ENCODE results near the gene CARD11.
"Not testable (repeated sequence)": the region's sequence is repeated elsewhere in the genome, so short reads cannot be mapped to it uniquely, and the experiment has no call there.

The CARD11 gene

GRCh38 chr7:2922866-2923265 is 120.8 kb downstream of the CARD11 start:
- no peak for DNase-seq

DNA sequence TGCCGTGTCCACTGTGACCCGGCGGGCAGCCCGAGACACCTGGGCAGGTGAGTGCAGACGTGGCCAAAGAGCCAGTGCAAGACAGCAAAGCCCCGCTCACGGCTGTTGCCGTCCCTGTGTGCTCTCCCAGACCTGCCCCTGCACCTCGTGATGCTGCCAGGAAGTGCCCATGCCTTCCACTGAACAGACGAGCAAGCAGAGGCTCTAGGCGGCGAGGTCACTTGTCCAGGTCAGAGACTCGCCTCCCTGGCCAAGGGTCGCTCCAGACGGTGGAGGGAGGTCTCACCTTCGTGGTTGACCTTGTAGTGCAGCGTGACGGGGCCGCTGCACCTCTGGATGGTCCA is 121.3 kb downstream of the CARD11 start:
- DNase-seq: no peak

- no peak for DNase-seq
Observed at GRCh38 chr7:2921653-2922347, 121.9 kb downstream of the CARD11 start.

DNA sequence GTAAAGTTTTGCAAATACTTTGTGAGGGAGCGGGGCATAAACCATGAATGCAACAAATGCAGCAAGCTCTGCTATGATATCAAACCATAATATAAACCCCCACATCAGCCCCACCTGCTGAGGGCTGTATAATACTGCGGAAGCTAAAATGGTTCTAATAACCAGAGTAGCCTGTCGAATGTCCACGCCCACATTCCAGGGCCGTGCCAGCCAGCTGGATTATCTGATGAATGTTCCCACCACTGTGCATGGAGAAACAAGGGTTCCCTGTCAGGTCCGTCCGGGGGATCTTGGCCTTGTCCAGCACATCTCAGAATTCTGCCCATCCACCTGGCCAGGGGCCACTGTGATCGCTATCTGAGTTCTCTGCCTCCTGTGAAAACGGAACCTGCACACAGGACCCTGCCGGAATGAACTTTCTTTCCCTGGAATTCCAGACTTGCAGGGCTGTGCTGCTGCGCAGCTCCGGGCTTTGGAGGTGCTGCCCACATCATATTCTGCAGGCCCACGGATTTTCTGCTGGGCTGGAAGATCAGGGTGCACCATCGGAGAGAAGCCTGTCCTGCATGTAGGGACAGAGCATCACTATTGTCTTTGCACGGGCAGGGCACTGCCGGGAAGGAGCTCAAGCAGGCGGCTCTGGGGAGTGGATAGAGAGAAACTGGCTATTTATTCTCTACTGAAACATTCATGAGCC is 122.6 kb downstream of the CARD11 start:
- no peak for DNase-seq

DNA sequence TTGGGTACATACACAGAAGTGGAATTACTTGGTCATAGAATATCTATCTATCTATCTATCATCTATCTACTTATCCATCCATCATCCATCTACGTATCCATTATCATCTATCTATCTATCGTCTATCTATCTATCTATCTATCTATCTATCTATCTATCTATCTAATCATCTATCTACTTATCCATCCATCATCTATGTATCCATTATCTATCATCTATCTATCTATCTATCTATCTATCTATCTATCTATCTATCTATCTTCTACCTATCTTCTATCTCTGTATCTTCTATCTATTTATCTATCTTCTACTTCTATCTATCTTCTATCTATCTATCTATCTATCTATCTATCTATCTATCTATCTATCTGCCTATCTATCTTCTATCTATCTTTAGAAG is 123.2 kb downstream of the CARD11 start:
- not testable (repeated sequence) for DNase-seq

DNA sequence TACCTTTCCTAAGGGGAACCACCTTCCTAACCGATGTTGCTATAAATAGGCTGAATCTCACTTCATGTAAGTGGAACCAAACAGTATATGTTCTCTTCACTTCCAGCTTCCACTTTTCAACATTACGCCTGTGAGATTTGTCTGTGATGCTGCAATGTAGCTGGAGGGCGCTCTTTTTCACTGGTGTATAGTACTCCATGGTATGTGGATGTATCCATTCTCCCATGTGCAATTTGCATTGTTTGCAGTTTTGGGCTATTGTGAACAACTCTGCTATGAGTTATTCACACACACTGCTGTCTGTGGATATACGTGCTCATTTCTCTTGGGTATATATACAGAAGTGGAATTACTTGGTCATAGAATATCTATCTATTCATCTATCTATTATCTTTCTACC is 123.6 kb downstream of the CARD11 start:
- no peak for DNase-seq

GRCh38 chr7:2919256-2919655 is 124.4 kb downstream of the CARD11 start:
- no peak for DNase-seq

DNA sequence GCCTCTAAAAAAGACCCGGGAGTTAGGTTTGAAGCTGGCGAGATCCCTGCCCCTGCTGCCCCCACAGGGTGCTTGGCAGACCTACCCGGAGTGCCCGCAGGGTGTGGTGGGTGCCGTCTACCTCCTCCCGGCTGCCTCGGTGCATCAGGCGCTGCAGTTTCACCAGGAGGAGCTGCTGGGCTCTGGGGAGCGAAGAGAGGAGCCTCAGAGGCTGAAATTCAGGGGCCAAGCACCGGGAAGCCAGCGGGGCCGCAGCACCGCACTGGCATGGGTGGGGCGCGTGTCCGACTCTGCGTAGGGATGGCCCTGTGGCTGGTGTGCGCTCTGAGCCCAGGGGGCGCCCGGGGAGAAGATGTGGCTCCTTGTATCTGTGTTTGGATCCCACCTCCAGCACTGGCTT is 125.3 kb downstream of the CARD11 start:
- no peak for DNase-seq

DNA sequence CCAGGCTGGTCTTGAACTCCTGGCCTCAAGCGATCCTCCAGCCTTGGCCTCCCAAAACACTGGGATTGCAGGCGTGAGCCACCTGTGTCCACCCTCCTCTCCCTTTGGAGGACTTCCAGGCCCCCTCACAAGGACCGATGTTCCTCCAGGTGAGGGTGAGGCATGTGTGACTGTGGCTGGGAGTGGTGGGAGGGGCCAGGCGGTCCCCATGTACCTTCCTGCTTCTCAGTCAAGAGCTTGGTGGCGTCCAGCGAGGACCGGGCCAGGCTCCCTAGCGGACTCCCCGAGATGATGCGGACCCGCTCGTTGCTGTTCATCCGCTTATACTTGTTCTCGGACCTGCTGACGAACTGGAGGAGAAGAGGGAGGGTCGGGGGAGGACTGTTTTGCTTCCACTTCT is 128.6 kb downstream of the CARD11 start:
- no peak for DNase-seq

- no peak for DNase-seq
Observed at GRCh38 chr7:2913760-2914387, 129.8 kb downstream of the CARD11 start.

DNA sequence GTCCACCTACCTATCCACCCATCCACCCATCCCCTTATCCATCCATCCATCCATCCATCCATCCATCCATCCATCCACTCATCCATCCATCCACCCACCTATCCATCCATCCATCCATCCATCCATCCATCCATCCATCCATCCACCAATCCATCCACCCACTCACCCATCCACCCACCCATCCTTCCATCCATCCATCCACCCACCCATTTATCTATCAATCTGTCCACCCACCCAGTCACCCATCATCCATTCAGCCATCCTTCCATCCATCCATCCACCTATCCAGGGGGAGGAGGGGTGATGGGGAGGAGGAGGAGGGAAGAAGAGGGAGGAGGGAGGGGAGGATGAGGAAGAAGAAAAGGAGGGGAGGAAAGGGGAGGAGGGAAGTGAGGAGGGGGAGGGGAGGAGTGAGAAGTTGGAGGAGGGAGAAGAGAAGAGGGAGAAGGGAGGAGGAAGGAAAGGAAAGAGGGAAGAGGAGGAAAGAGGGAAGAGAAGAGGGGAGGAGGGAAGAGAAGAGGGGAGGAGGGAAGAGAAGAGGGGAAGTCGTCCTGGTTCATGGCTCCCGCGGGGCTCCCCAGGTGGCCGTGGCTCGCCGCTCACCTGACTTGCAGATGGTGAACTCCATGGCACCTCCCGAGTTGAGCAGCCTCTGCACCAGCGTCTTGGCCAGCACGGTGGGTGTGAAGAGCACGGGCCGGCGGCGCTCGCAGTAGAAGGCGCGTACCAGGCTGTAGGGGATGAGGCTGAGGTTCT is 130.8 kb downstream of the CARD11 start:
- DNase-seq: no peak

DNA sequence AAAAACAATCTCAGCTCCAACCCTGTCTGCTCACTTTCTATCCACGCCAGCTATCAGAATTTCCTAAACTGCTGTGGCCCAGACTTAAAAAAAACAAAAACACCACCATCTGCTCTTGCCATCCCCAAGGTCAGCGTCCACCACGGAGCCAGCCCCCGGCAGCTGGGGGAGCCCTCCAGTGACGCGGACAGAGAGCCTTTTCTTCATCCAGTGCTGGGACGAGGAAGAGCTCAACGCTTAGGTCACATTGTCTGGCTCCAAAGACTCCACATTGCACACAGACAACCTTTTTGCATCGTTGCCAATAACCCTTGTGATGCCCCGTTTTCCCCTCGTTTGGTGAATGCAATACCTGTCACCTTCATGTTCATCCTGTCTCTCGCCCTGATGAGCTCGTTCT is 132.2 kb downstream of the CARD11 start:
- DNase-seq: no peak

- DNase-seq: no peak
Observed at GRCh38 chr7:2909471-2910039, 134.1 kb downstream of the CARD11 start.

- no peak for DNase-seq
Observed at GRCh38 chr7:2909043-2909442, 134.6 kb downstream of the CARD11 start.

DNA sequence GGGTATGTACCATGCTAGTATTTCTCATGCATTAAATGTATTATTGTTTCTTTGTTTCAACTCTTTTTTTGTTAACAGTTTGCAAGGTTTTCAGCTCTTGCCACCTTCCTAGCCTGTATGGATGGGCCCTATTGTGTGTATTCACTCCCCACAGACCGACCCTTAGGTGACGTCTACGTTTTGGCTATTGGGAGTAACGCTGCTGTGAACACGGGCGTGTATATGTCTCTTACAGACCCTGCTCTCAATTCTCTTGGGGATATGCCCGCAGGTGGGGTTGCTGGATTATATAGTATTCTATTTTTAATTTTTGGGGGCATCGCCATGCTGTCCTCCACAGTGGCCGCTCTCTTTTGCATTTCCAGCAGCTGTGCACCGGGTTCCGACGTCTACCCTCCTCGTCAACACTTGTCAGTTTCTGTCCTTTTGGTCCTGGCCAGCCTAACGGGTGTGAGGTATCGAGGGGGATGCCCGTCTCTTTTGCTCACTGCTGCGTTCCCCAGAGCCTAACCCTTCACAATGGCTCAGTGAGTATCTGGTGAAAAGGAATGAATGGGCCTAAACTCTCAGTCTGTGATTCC is 135.5 kb downstream of the CARD11 start:
- no peak for DNase-seq

DNA sequence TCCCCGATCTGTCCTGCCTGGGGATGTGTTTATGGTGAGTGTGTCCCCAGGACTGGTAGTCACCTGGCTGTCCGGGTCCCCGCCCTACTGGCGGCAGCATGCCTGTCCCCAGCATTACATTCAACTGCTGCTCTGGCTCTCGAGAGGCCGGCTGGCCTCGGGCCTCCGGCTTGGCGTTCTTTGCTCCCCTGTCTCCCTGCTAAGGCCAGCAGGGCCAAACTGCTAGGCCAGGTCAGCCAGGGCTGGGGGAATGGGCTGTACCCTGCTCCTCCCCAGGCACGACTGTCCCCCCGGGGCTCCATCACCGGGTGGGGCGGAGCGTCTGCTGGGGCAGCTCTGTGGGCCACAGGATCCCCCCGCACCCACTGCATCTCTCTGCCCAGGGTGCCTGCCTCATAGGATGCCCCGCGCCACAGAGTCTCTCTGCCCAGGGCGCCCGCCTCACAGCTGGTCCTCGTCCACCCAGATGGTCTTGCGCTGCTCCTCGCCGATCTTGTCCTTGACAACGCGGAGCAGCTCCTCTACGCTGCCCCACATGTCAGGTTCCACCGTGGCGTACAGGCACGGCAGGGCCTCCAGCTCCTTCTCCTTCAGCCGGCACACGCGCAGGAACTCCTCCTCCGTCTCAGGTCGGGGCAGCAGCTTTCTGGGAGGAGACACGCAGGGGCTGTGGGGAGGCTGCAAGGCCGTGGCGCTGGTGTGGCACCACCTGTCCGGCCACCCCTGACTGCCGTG is 137.3 kb downstream of the CARD11 start:
- DNase-seq: no peak

DNA sequence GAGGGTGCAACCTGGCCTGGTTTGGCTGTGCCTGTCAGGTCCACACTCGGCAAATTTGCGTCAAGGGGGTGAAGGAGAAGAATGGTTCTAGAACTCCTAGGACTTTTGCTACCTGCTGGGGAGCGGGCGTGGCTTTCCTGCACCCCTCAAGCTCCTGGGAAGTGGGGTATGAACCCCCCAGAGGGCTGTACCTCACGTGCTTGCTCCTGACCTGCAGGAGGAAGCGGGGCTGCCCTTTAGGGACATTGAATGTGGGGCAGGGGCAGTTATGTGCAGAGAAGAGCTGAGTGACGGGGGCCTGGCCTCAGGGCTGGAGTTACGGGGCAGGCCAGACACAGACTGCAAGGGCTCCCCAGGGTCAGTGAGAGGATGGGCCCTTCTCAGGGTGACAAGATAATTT is 138.2 kb downstream of the CARD11 start:
- DNase-seq: no peak

DNA sequence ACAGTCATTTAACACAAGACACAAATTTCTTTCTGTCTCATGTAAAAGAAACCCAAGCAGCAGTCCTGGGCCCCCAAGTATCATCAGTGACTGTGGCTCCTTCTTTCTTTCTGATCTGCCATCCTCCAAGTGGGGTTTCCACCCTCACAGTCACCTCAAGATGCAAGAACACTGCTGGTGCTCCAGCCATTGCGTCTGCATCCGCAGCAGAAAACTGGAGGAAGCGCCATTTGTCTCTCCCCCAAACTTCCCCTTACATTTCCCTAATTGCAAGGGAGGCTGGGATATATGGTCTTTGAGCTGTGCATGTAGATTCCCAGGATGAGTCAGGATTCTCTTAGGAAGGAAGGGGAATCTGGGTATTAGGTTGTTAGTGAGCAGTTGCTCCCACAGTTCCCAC is 138.6 kb downstream of the CARD11 start:
- DNase-seq: no peak

DNA sequence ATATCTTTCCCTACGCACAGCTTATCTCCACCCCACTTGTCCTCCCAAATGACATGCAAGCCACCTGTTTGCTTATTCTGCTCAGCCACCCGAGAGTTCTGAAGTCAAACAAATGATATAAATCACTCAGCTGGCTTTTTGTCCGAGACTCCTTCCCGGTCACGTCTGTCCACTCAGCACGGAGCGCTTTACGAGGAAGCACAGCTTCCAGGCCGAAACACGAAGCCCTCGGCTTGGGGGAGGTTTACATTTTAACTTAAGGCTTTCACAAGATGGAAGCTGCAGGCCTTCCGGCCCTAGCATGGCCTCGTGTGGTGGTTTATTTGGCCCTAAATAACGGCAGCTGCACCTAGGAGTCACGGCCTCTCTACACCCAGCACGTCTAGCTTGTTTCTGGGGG is 139.5 kb downstream of the CARD11 start:
- DNase-seq: no peak

DNA sequence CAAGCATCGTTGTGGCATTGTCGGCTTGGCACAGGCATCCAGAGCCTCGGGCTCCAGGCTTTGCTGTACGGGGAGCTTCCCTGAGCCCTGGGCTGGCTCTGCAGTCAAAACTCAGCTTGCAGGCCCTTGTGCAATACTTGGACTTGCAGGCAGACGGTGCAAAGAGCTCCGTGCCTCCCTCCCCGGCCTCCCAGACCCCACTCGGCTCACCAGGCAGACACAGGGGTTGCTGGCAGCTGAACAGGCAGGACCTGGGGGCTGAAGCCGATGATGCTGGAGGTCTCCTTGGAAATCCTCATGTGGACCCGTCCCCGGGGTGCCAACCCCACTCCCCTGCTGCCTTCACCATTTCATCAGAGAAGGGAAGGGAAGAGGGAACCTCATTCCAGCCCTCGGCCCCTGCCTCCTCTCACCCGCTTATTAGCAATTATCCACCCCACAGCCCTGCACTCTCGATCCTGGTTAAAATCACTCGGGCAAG is 139.9 kb downstream of the CARD11 start:
- no peak for DNase-seq

DNA sequence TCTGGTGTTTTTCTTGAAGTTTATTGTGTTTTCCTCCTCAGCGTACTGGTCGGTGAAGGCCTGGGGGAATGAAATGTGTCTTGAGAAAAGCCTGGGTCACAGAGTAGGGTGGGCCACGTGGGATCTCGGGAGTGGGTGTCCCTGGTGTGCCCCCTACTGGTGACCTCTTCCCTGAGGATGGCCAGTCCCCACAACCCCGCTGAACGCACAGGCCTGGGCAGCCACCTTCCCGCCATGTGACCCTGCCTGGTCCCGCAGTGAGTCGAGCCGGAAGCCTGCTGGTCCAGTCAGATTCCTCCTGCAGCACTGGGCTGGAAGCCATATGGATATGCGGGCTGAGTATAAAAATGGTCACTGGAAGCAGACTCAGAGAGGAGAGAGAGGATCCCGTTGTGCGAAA is 146.6 kb downstream of the CARD11 start:
- no peak for DNase-seq

DNA sequence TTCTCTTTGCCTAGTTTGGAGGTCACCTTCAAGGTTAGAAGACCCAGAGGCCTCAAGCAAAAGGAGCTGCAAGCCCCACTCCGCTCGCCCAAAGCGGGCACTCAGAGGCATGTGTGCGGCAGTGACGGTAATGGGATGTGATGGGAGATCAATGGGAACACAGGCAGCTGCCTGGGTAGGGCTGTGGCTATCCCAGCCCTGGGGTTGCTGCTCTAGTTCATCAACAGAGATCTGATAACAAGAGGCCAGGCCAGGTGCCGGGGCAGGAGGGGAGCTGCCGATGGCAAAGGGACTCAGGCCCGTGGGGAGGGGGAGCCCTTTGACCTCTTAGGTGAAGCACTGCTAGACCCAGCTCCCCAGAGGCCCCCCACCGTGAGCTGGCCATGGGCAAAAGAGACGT is 147.5 kb downstream of the CARD11 start:
- no peak for DNase-seq
